Keratinocyte (primary cell): ENCODE results near the gene GMFB. TPM values are rescaled to one million over a fixed set of nuclear protein-coding genes. Genes with fewer than 3 reads are reported as not detected.

Experiments used
- DNase-seq: peaks from one replicate; pipeline ENCODE4 v3.0.0-alpha.2; 2011; ENCODE audit warnings: low read depth, missing footprints, low spot score
- FAIRE-seq: peaks from 2 replicates; lab custom pipeline; 2011; peaks lifted over from hg19 to GRCh38; lab: Jason Lieb, UNC
- H2AFZ ChIP-seq: 2 replicates; pipeline ENCODE4 v1.6.0; 2012; ENCODE audit warnings: low read length, control low read depth, inconsistent platforms; ENCODE audit not compliant: control insufficient read depth
- H3K27ac ChIP-seq: 2 replicates; pipeline ENCODE4 v1.5.1; 2011; ENCODE audit warnings: low read length; ENCODE audit not compliant: control insufficient read depth, insufficient read depth
- H3K27me3 ChIP-seq: 3 replicates; pipeline ENCODE4 v1.6.0; 2011; ENCODE audit warnings: low read length; ENCODE audit not compliant: control insufficient read depth, insufficient read depth; ENCODE audit errors: extremely low read depth
- H3K36me3 ChIP-seq, 2 experiments: 2 replicates in 1 of 2; 3 replicates in 1 of 2; pipeline ENCODE4 v1.5.1; 2011; ENCODE audit warnings: low read length in 2 of 2, mild to moderate bottlenecking in 1 of 2; ENCODE audit not compliant: control insufficient read depth in 2 of 2, insufficient read depth in 2 of 2; ENCODE audit errors: extremely low read depth in 1 of 2
- H3K4me1 ChIP-seq: 3 replicates; pipeline ENCODE4 v1.5.1; 2011; ENCODE audit warnings: low read length; ENCODE audit not compliant: control insufficient read depth, insufficient read depth; ENCODE audit errors: extremely low read depth
- H3K4me2 ChIP-seq: 3 replicates; pipeline ENCODE4 v1.6.0; 2011; ENCODE audit warnings: low read depth, low read length; ENCODE audit not compliant: control insufficient read depth, insufficient read depth; ENCODE audit errors: extremely low read depth
- H3K4me3 ChIP-seq, 3 experiments: fragments of 200-600 bp in 1 of 3; sonication (generic) in 1 of 3; 2 replicates in 2 of 3; 3 replicates in 1 of 3; pipeline ENCODE4 v1.5.1; 2011 to 2016; ENCODE audit warnings: low read length in 3 of 3, mild to moderate bottlenecking in 3 of 3, control low read depth in 2 of 3, inconsistent platforms in 1 of 3, low read depth in 1 of 3, mixed read lengths in 1 of 3, mixed run types in 1 of 3, moderate library complexity in 1 of 3; ENCODE audit not compliant: control insufficient read depth in 2 of 3, insufficient read depth in 2 of 3; ENCODE audit errors: extremely low read depth in 1 of 3
- H3K79me2 ChIP-seq: 2 replicates; pipeline ENCODE4 v1.6.0; 2012; ENCODE audit warnings: low read length; ENCODE audit not compliant: control insufficient read depth, insufficient read depth
- H3K9ac ChIP-seq: 3 replicates; pipeline ENCODE4 v1.6.0; 2011; ENCODE audit warnings: low read length; ENCODE audit not compliant: control insufficient read depth, insufficient read depth; ENCODE audit errors: extremely low read depth
- H3K9me1 ChIP-seq: 3 replicates; pipeline ENCODE4 v1.6.0; 2011; ENCODE audit warnings: low read length; ENCODE audit not compliant: control insufficient read depth, insufficient read depth; ENCODE audit errors: extremely low read depth
- H3K9me3 ChIP-seq: 2 replicates; pipeline ENCODE4 v1.5.1; 2012; ENCODE audit warnings: low read depth, low read length; ENCODE audit not compliant: control insufficient read depth
- H4K20me1 ChIP-seq: 3 replicates; pipeline ENCODE4 v1.6.0; 2011; ENCODE audit warnings: low read length; ENCODE audit not compliant: control insufficient read depth, insufficient read depth; ENCODE audit errors: extremely low read depth
- EZH2 ChIP-seq: IDR thresholded peaks from one replicate; pipeline ENCODE4 v1.6.1; 2012; ENCODE audit warnings: inconsistent platforms, mild to moderate bottlenecking, low read length, moderate library complexity
- dilution Hi-C: fragments of 300-500 bp; cut with MboI; formaldehyde crosslinking; loops from one replicate; pipeline ENCODE4 v1.7.0; 2020; ENCODE audit warnings: low sequenced_read_pairs; ENCODE audit not compliant: extremely low pct_ligation_motif_present
- polyA minus RNA-seq, 3 experiments: library from RNA; depleted of rRNA, polyadenylated mRNA; stranded (reverse); fragments of >200 nt; gene quantifications; 1 replicate in 1 of 3; 2 replicates in 1 of 3; 3 replicates in 1 of 3; pipeline ENCODE4 v1.2.3, GENCODE V29; 2011
- polyA plus RNA-seq, 5 experiments: library from polyadenylated mRNA; depleted of rRNA in 3 of 5; stranded (reverse) in 3 of 5; stranded (forward) in 1 of 5; unstranded in 1 of 5; fragments of >200 nt; gene quantifications; 1 replicate in 1 of 5; 2 replicates in 3 of 5; 3 replicates in 1 of 5; pipeline versions ENCODE4 v1.2.1 to v1.2.3, GENCODE V29; 2011 to 2012; ENCODE audit warnings: missing spikeins in 2 of 5, low read depth in 1 of 5, low replicate concordance in 1 of 5
- TF ChIP-seq, protein P1 (sequence below), 3 experiments: IDR thresholded peaks in 1 of 3; conservative IDR thresholded peaks in 1 of 3; optimal IDR thresholded peaks in 1 of 3; 2 replicates in 2 of 3; 3 replicates in 1 of 3; pipeline versions ENCODE3 to v1.5.1; 2011; ENCODE audit warnings: low read length in 3 of 3, mild to moderate bottlenecking in 3 of 3, moderate library complexity in 2 of 3, control low read depth in 1 of 3, inconsistent platforms in 1 of 3; ENCODE audit not compliant: insufficient read depth in 2 of 3; ENCODE audit errors: extremely low read depth in 1 of 3

The GMFB gene
- polyA plus RNA-seq (21.6 to 50.5 TPM (median 27.3 TPM) in 3 replicates), polyA minus RNA-seq (4.4 to 33.0 TPM (median 15.3 TPM) in 3 replicates)
- polyA plus RNA-seq (2011; ENCODE audit: low read depth): 46.4 TPM
- polyA plus RNA-seq (2011; cell fraction: cytosol; rRNA removed): 21.0 and 39.3 TPM in 2 replicates
- 15.4 and 23.2 TPM in 2 replicates for polyA plus RNA-seq (2011; cell fraction: nucleus; rRNA removed)
- polyA plus RNA-seq (2012; ENCODE audit: low replicate concordance): 20.8 and 39.9 TPM in 2 replicates
- 12.1 TPM for polyA minus RNA-seq (2011; cell fraction: cytosol; rRNA and poly(A)+ RNA removed)
- 9.2 and 18.3 TPM in 2 replicates for polyA minus RNA-seq (2011; cell fraction: nucleus; rRNA and poly(A)+ RNA removed)

DNA sequence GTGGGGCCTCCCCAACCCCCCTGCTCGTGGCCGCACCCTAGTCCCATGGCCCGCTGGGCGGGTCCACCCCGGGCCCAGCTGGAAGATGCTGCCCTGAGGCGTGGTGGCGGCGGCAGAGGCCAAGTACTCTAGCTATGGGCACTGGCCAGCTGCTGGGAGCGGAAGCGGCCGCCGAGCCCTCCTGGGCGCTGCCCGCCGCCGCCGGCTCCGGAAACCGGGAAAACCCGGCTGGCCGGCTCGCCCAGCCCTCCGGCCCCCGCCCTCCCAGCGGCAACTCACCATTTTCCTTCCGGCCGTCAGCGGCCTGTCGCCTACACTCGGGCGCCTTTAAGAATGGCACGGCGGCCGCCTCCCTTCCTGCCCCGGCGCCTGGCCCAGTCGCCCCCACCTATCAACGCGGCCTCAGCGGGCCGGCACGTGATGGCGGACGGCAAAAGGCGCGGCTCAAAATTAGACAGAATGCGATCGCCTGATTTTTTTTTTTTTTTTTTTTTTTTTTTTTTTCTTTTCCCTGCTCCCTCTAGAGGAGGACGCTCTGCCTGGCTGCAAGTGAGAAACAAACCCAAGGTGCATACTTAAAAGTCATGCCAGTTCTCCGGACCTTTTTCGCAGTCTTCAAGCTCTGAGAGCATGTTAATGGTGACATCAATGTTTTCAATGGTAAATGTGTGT, at the start of gene GMFB:
Gene GMFB, minus strand, starts transcription at position 335 of the 672 bp plus-strand sequence. Its CDS starts 53 bp downstream, at position 282.
- Histone ChIP-seq H3K27me3 (no peaks in the 10 kb centered on the region), H3K79me2 (peaks cover 43% of the 10 kb centered on the region), H3K4me1 (peaks cover 22% of the 10 kb centered on the region), H4K20me1 (no peaks in the 10 kb centered on the region), H3K9me1 (no peaks in the 10 kb centered on the region), H3K36me3 (no peaks in the 10 kb centered on the region), H2AFZ (peak within 1 kb of the TSS; percentile 82), H3K9ac (peak within 1 kb of the TSS; percentile 97), H3K4me2 (peak within 1 kb of the TSS; percentile 95), H3K9me3 (no peaks in the 10 kb centered on the region), H3K27ac (peak within 1 kb of the TSS; percentile 94), H3K4me3 (peak within 1 kb of the TSS; percentile 65 to 97 (median 68))
- no peak for FAIRE-seq
- TF ChIP-seq, protein P1, sequence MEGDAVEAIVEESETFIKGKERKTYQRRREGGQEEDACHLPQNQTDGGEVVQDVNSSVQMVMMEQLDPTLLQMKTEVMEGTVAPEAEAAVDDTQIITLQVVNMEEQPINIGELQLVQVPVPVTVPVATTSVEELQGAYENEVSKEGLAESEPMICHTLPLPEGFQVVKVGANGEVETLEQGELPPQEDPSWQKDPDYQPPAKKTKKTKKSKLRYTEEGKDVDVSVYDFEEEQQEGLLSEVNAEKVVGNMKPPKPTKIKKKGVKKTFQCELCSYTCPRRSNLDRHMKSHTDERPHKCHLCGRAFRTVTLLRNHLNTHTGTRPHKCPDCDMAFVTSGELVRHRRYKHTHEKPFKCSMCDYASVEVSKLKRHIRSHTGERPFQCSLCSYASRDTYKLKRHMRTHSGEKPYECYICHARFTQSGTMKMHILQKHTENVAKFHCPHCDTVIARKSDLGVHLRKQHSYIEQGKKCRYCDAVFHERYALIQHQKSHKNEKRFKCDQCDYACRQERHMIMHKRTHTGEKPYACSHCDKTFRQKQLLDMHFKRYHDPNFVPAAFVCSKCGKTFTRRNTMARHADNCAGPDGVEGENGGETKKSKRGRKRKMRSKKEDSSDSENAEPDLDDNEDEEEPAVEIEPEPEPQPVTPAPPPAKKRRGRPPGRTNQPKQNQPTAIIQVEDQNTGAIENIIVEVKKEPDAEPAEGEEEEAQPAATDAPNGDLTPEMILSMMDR (optimal IDR thresholded peaks at IDR 0.05 in 1 of 3, IDR thresholded peaks at IDR 0.05 in 1 of 3, conservative IDR thresholded peaks at IDR 0.05 in 1 of 3; ENCODE audit: extremely low read depth in 1 of 3, insufficient read depth in 2 of 3, low read length in 3 of 3): peak; percentile 18 to 62 (median 39)
- TF ChIP-seq EZH2: no peak
- dilution Hi-C loops: no loop called here
- peak; percentile 52 for DNase-seq

DNA sequence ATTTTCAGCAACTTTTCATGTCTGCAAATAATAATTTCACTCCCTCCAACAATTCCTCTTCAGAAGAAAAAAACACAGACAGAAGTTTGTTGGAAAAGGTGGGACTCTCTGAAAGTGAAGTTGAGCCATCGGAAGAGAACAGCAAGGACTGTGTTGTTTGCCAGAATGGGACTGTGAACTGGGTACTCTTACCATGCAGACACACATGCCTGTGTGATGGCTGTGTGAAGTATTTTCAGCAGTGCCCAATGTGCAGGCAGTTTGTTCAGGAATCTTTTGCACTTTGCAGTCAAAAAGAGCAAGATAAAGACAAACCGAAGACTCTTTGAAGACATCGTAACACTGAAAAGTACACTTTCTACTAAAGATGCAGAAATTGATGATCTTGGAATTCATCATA, 49.3 kb upstream of the GMFB start:
- H3K4me2 ChIP-seq: no peak overlapping the region
- TF ChIP-seq, protein P1 (optimal IDR thresholded peaks at IDR 0.05 in 1 of 3, IDR thresholded peaks at IDR 0.05 in 1 of 3, conservative IDR thresholded peaks at IDR 0.05 in 1 of 3; ENCODE audit: extremely low read depth in 1 of 3, insufficient read depth in 2 of 3, low read length in 3 of 3): no peak
- TF ChIP-seq EZH2: no peak
- no peaks in the 10 kb centered on the region for H3K4me1 ChIP-seq
- no peaks in the 10 kb centered on the region for H3K27me3 ChIP-seq
- H2AFZ ChIP-seq: no peak overlapping the region
- H3K4me3 ChIP-seq: no peak overlapping the region
- FAIRE-seq (no peak), DNase-seq (no peak)
- H4K20me1 ChIP-seq: no peaks in the 10 kb centered on the region
- H3K9me1 ChIP-seq: no peaks in the 10 kb centered on the region
- no peaks in the 10 kb centered on the region for H3K79me2 ChIP-seq
- no peaks in the 10 kb centered on the region for H3K9me3 ChIP-seq
- dilution Hi-C loops: no loop called here
- no peak overlapping the region for H3K9ac ChIP-seq
- H3K27ac ChIP-seq: no peak overlapping the region
- H3K36me3 ChIP-seq: peaks cover 3% of the 10 kb centered on the region in 2 experiments
